Measurements from ENCODE around the gene TYMS. TPM values are rescaled to one million over a fixed set of nuclear protein-coding genes. Genes with fewer than 3 reads are reported as not detected.

Gene TYMS
- total RNA-seq, 2 donors from 2014 or later = 1.2 to 8.2 TPM

GRCh38 chr18:615092-615521, 42.3 kb upstream of the TYMS start:
- H3K9me3 ChIP-seq = no peaks in the 10 kb centered on the region
- peaks cover 0 to 6% of the 10 kb centered on the region in 2 donors for H3K4me1 ChIP-seq (ENCODE audit: control insufficient read depth in 1 of 2, low read depth in 2 of 2)
- H3K27ac ChIP-seq = no peak overlapping the region
- no peaks in the 10 kb centered on the region for H3K27me3 ChIP-seq (replicated peaks; ENCODE audit: insufficient read depth)
- no peak overlapping the region for H3K4me3 ChIP-seq
- ATAC-seq (ENCODE audit: insufficient number of reproducible peaks, low FRiP score, low read depth) = no peak
- no peaks in the 10 kb centered on the region for H3K36me3 ChIP-seq
- no peak for DNase-seq (ENCODE audit: low spot score)
- TF ChIP-seq, protein P1, sequence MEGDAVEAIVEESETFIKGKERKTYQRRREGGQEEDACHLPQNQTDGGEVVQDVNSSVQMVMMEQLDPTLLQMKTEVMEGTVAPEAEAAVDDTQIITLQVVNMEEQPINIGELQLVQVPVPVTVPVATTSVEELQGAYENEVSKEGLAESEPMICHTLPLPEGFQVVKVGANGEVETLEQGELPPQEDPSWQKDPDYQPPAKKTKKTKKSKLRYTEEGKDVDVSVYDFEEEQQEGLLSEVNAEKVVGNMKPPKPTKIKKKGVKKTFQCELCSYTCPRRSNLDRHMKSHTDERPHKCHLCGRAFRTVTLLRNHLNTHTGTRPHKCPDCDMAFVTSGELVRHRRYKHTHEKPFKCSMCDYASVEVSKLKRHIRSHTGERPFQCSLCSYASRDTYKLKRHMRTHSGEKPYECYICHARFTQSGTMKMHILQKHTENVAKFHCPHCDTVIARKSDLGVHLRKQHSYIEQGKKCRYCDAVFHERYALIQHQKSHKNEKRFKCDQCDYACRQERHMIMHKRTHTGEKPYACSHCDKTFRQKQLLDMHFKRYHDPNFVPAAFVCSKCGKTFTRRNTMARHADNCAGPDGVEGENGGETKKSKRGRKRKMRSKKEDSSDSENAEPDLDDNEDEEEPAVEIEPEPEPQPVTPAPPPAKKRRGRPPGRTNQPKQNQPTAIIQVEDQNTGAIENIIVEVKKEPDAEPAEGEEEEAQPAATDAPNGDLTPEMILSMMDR (IDR thresholded peaks at IDR 0.05) = no peak

DNA sequence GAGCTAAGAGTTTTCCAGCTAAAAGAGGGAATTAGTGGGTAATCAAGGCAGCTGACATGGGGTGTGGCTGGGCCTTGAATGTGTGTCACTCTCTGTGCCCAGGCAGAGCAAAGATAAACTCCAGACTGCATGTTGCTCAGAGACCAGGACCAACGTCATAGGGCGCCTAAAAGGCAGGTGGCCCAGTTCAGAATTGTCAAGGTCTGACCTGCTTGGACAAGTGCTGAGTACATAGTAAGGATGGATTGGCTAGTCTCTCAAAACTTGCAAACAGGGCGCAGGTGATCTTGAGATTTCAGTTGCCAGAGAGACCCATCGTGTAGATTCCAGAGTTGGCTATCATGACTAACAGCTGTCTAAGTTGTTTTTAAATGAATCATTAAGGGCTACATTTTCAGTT, 41.7 kb upstream of the TYMS start:
- no peaks in the 10 kb centered on the region for H3K4me1 ChIP-seq (ENCODE audit: control insufficient read depth in 1 of 2, low read depth in 2 of 2)
- ATAC-seq (ENCODE audit: insufficient number of reproducible peaks, low FRiP score, low read depth) (no peak), DNase-seq (ENCODE audit: low spot score) (no peak)
- H3K9me3 ChIP-seq = no peaks in the 10 kb centered on the region
- TF ChIP-seq, protein P1 (IDR thresholded peaks at IDR 0.05) = no peak
- H3K27me3 ChIP-seq (replicated peaks; ENCODE audit: insufficient read depth) = no peaks in the 10 kb centered on the region
- H3K36me3 ChIP-seq = no peaks in the 10 kb centered on the region
- no peak overlapping the region for H3K4me3 ChIP-seq
- H3K27ac ChIP-seq = no peak overlapping the region

DNA sequence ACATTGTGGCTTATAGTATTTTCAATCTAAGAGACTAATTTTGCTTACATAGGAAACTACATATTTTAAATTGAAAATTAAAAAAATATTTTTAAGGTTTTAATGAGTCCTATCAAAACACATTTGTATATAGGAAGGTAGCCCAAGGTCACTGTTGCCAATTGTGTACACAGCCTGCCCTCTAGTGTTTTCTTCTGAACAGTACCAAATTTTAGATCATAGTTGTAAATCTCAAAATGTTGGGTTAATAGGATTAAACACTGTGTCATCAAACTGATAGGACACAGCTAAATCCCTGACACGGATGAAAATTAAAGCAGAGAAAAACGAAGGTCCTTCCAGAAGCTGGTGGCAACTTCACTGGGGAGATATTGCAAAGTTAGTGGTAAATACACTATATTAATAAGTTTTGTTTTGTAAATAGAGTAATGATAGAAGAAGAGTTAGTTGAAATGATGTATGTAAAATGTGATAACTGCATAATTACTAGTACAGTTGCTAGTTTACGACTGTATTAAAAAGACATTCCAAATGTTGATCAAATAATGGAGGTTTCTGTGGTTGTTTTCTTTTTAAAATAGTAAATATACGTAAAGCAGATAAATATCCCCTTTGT, 41.0 kb upstream of the TYMS start:
- Histone ChIP-seq H3K36me3 (no peaks in the 10 kb centered on the region), H3K27me3 (replicated peaks; ENCODE audit: insufficient read depth) (no peaks in the 10 kb centered on the region), H3K4me1 (ENCODE audit: control insufficient read depth in 1 of 2, low read depth in 2 of 2) (no peaks in the 10 kb centered on the region), H3K9me3 (no peaks in the 10 kb centered on the region), H3K4me3 (no peak overlapping the region), H3K27ac (no peak overlapping the region)
- TF ChIP-seq, protein P1 (IDR thresholded peaks at IDR 0.05) = peak; percentile 69
- no peak for ATAC-seq (ENCODE audit: insufficient number of reproducible peaks, low FRiP score, low read depth)
- no peak for DNase-seq (ENCODE audit: low spot score)

GRCh38 chr18:617970-618504, 39.4 kb upstream of the TYMS start:
- no peak overlapping the region for H3K4me3 ChIP-seq
- H3K9me3 ChIP-seq = no peaks in the 10 kb centered on the region
- no peaks in the 10 kb centered on the region for H3K4me1 ChIP-seq (ENCODE audit: control insufficient read depth in 1 of 2, low read depth in 2 of 2)
- DNase-seq (ENCODE audit: low spot score) (no peak), ATAC-seq (ENCODE audit: insufficient number of reproducible peaks, low FRiP score, low read depth) (no peak)
- no peak overlapping the region for H3K27ac ChIP-seq
- H3K27me3 ChIP-seq (replicated peaks; ENCODE audit: insufficient read depth) = no peaks in the 10 kb centered on the region
- TF ChIP-seq, protein P1 (IDR thresholded peaks at IDR 0.05) = no peak
- no peaks in the 10 kb centered on the region for H3K36me3 ChIP-seq

GRCh38 chr18:618618-619017, 38.8 kb upstream of the TYMS start:
- TF ChIP-seq, protein P1 (IDR thresholded peaks at IDR 0.05) = no peak
- Histone ChIP-seq H3K27me3 (replicated peaks; ENCODE audit: insufficient read depth) (no peaks in the 10 kb centered on the region), H3K4me3 (no peak overlapping the region), H3K36me3 (no peaks in the 10 kb centered on the region), H3K27ac (no peak overlapping the region), H3K9me3 (no peaks in the 10 kb centered on the region), H3K4me1 (ENCODE audit: control insufficient read depth in 1 of 2, low read depth in 2 of 2) (no peaks in the 10 kb centered on the region)
- DNase-seq (ENCODE audit: low spot score) (no peak), ATAC-seq (ENCODE audit: insufficient number of reproducible peaks, low FRiP score, low read depth) (no peak)
